HCT116 (cell line): ENCODE results near the gene CRYGA.

Source experiments
- CTCF ChIP-seq, 3 experiments: fragments of 200-600 bp in 1 of 3; sonication (generic) in 1 of 3; IDR thresholded peaks in 2 of 3; conservative IDR thresholded peaks in 1 of 3; 2 replicates each; pipeline ENCODE4 v1.5.1; 2012 to 2017; ENCODE audit warnings: low read depth in 2 of 3, low read length in 2 of 3, antibody characterized with exemption in 1 of 3, borderline replicate concordance in 1 of 3, control low read depth in 1 of 3, mild to moderate bottlenecking in 1 of 3, mixed read lengths in 1 of 3, mixed run types in 1 of 3, moderate library complexity in 1 of 3; ENCODE audit not compliant: insufficient read depth in 1 of 3
- EGR1 ChIP-seq: IDR thresholded peaks from 2 replicates; pipeline ENCODE4 v1.6.1; 2012; ENCODE audit warnings: low read depth
- EZH2 ChIP-seq: fragments of 200-600 bp; sonication (generic); IDR thresholded peaks from 2 replicates; pipeline ENCODE4 v1.6.1; 2017; ENCODE audit warnings: antibody characterized with exemption, mixed run types
- EZH2phosphoT487 ChIP-seq: fragments of 200-600 bp; IDR thresholded peaks from 2 replicates; pipeline ENCODE4 v1.6.1; 2018; ENCODE audit warnings: antibody characterized with exemption, borderline replicate concordance
- JUND ChIP-seq: IDR thresholded peaks from 2 replicates; pipeline ENCODE4 v1.6.1; 2012
- MAX ChIP-seq: IDR thresholded peaks from 2 replicates; pipeline ENCODE4 v1.6.1; 2012
- POLR2A ChIP-seq: IDR thresholded peaks from 2 replicates; pipeline ENCODE4 v1.7.0; 2011; ENCODE audit warnings: borderline replicate concordance; ENCODE audit not compliant: insufficient read depth, insufficient read length; ENCODE audit errors: extremely low read depth
- POLR2AphosphoS5 ChIP-seq: IDR thresholded peaks from 2 replicates; pipeline ENCODE4 v1.6.1; 2011; ENCODE audit warnings: mild to moderate bottlenecking, low read depth, low read length, moderate library complexity
- REST ChIP-seq: IDR thresholded peaks from 2 replicates; pipeline ENCODE4 v1.6.1; 2012; ENCODE audit warnings: low read depth
- SIN3A ChIP-seq: IDR thresholded peaks from 2 replicates; pipeline ENCODE4 v1.6.1; 2012; ENCODE audit warnings: low read depth
- SP1 ChIP-seq: IDR thresholded peaks from 2 replicates; pipeline ENCODE4 v1.6.1; 2012; ENCODE audit warnings: low read depth
- YY1 ChIP-seq: IDR thresholded peaks from 2 replicates; pipeline ENCODE4 v1.6.1; 2011; ENCODE audit warnings: low read length, low read depth, moderate library complexity, mild to moderate bottlenecking; ENCODE audit not compliant: insufficient replicate concordance; ENCODE audit errors: extremely low read depth
- ZFX ChIP-seq: fragments of 450-650 bp; IDR thresholded peaks from 2 replicates; pipeline ENCODE4 v1.6.1; 2017
- ZNF274 ChIP-seq: fragments of 200-500 bp; sonication (Bioruptor generic); IDR thresholded peaks from 2 replicates; pipeline ENCODE4 v1.6.1; 2014; ENCODE audit warnings: mild to moderate bottlenecking, low read depth, low read length, inconsistent platforms

GRCh38 chr2:208183972-208184705 is 20.8 kb upstream of the CRYGA start:
- TF ChIP-seq CTCF (IDR thresholded peaks at IDR 0.05 in 2 of 3, conservative IDR thresholded peaks at IDR 0.05 in 1 of 3; ENCODE audit: borderline replicate concordance in 1 of 3, insufficient read depth in 1 of 3, low read depth in 2 of 3, low read length in 2 of 3) (no peak), EZH2 (no peak), SP1 (no peak), ZFX (no peak), EGR1 (no peak), ZNF274 (no peak), EZH2phosphoT487 (no peak), REST (no peak), SIN3A (no peak), MAX (no peak), POLR2A (no peak), POLR2AphosphoS5 (no peak), JUND (no peak), YY1 (no peak)
